Measurements from ENCODE around the gene KLHL29. TPM values are rescaled to one million over a fixed set of nuclear protein-coding genes. Genes with fewer than 3 reads are reported as not detected.

The KLHL29 gene
- total and polyA plus RNA-seq, 2 donors (not counting 3 experiments of a cell fraction or from before 2014, with no cell fraction given), result 4.6 to 12.7 TPM

- dilution Hi-C loops (cut with MboI; ENCODE audit: extremely low pct_ligation_motif_present, low sequenced_read_pairs) (no loop called here), intact Hi-C loops (cut with micrococcal nuclease) (no loop called here)
- no peaks in the 10 kb centered on the region for H4K20me1 ChIP-seq (replicated peaks; ENCODE audit: control insufficient read depth, extremely low read depth, insufficient read depth, low read length)
- H3K9ac ChIP-seq (replicated peaks; ENCODE audit: extremely low read depth, insufficient read depth, low read length), result no peak overlapping the region
- no peak overlapping the region for H3K4me2 ChIP-seq (ENCODE audit: insufficient read depth, low read length)
- DNase-seq (ENCODE audit: low read depth, low spot score) (no peak), FAIRE-seq (no peak)
- H3K27me3 ChIP-seq (ENCODE audit: control insufficient read depth in 2 of 2, insufficient read depth in 2 of 2, low read length in 2 of 2), result no peaks in the 10 kb centered on the region
- no peak overlapping the region for H3K27ac ChIP-seq (ENCODE audit: insufficient read depth, low read depth, low read length)
- H3K4me3 ChIP-seq (replicated peaks in 1 of 3; ENCODE audit: insufficient read depth in 1 of 3, low read depth in 1 of 3, low read length in 3 of 3), result no peak overlapping the region
- POLR2A ChIA-PET, result no interaction called here
- H2AFZ ChIP-seq (ENCODE audit: low read depth, low read length), result no peak overlapping the region
- H3K4me1 ChIP-seq (ENCODE audit: control insufficient read depth, extremely low read depth, insufficient read depth, low read length), result no peaks in the 10 kb centered on the region
- no peaks in the 10 kb centered on the region for H3K79me2 ChIP-seq (ENCODE audit: control insufficient read depth, insufficient read depth, low read length)
- BruUV-seq (replicated peaks), result no TSS peak
- H3K9me1 ChIP-seq (replicated peaks; ENCODE audit: control insufficient read depth, extremely low read depth, insufficient read depth, low read length), result no peaks in the 10 kb centered on the region
- no peak for TF ChIP-seq EZH2 (IDR thresholded peaks at IDR 0.05; ENCODE audit: borderline replicate concordance, low read depth, low read length, severe bottlenecking)
- no peak for TF ChIP-seq FOS (IDR thresholded peaks at IDR 0.05; ENCODE audit: borderline replicate concordance, insufficient read depth, low read length)
- no peak for TF ChIP-seq CTCF (IDR thresholded peaks at IDR 0.05; ENCODE audit: extremely low read depth in 1 of 2, insufficient read depth in 1 of 2, low read depth in 1 of 2, low read length in 2 of 2)
- no peak for TF ChIP-seq MAX (IDR thresholded peaks at IDR 0.05; ENCODE audit: insufficient read depth, insufficient read length)
- no peak for TF ChIP-seq GATA2 (IDR thresholded peaks at IDR 0.05; ENCODE audit: insufficient read depth, insufficient read length, low read depth, low read length)
- no peak for TF ChIP-seq POLR2AphosphoS5 (IDR thresholded peaks at IDR 0.05; ENCODE audit: insufficient read depth, low read depth, low read length)
- TF ChIP-seq POLR2A (IDR thresholded peaks at IDR 0.05; ENCODE audit: low read depth, low read length), result no peak
- no peak for TF ChIP-seq MYC (IDR thresholded peaks at IDR 0.05; ENCODE audit: low read depth, low read length)
- no peak for TF ChIP-seq JUN (IDR thresholded peaks at IDR 0.05; ENCODE audit: borderline replicate concordance, insufficient read depth, insufficient read length, low read depth)
- H3K9me3 ChIP-seq (replicated peaks; ENCODE audit: control insufficient read depth, insufficient read depth, low read length), result no peaks in the 10 kb centered on the region
- CTCF ChIA-PET, result no interaction called here
- H3K36me3 ChIP-seq (ENCODE audit: control insufficient read depth in 2 of 2, extremely low read depth in 1 of 2, insufficient read depth in 2 of 2, low read length in 2 of 2), result no peaks in the 10 kb centered on the region
Observed at GRCh38 chr2:23589220-23589647, 204.3 kb downstream of the KLHL29 start.

Data from endothelial cell of umbilical vein (primary cell).